Kidney capillary endothelial cell (primary cell): ENCODE results near the gene PCDH10.

Source experiments
- DNase-seq: peaks from one replicate; pipeline ENCODE4 v3.0.0-alpha.2; 2018; ENCODE audit warnings: low spot score

The PCDH10 gene

GRCh38 chr4:133149932-133150471 lies 908 bp downstream of the PCDH10 start:
- DNase-seq = peak; percentile 52

GRCh38 chr4:133150486-133151340 lies 1.6 kb downstream of the PCDH10 start:
- DNase-seq = peak; percentile 12

GRCh38 chr4:133151341-133151690 lies 2.2 kb downstream of the PCDH10 start:
- no peak for DNase-seq

GRCh38 chr4:133151691-133152329 lies 2.7 kb downstream of the PCDH10 start:
- DNase-seq = no peak

- DNase-seq = peak; percentile 21
Observed at GRCh38 chr4:133152330-133152821, 3.3 kb downstream of the PCDH10 start.

GRCh38 chr4:133152831-133153481 lies 3.9 kb downstream of the PCDH10 start:
- peak; percentile 10 for DNase-seq

- peak; percentile 51 for DNase-seq
Observed at GRCh38 chr4:133154725-133155124, 5.6 kb downstream of the PCDH10 start.

- DNase-seq = no peak
Observed at GRCh38 chr4:133156096-133156495, 7.0 kb downstream of the PCDH10 start.

GRCh38 chr4:133156556-133156955 lies 7.5 kb downstream of the PCDH10 start:
- no peak for DNase-seq

- no peak for DNase-seq
Observed at GRCh38 chr4:133157460-133158160, 8.5 kb downstream of the PCDH10 start.

- no peak for DNase-seq
Observed at GRCh38 chr4:133160853-133161252, 11.8 kb downstream of the PCDH10 start.

- DNase-seq = no peak
Observed at GRCh38 chr4:133161570-133162295, 12.6 kb downstream of the PCDH10 start.

GRCh38 chr4:133162941-133163340 lies 13.8 kb downstream of the PCDH10 start:
- DNase-seq = no peak

- DNase-seq = no peak
Observed at GRCh38 chr4:133178956-133179355, 29.9 kb downstream of the PCDH10 start.

- DNase-seq = no peak
Observed at GRCh38 chr4:133186210-133186609, 37.1 kb downstream of the PCDH10 start.

GRCh38 chr4:133186845-133187244 lies 37.8 kb downstream of the PCDH10 start:
- no peak for DNase-seq

GRCh38 chr4:133188433-133189146 lies 39.5 kb downstream of the PCDH10 start:
- DNase-seq = no peak

GRCh38 chr4:133189147-133189517 lies 40.0 kb downstream of the PCDH10 start:
- DNase-seq = no peak

GRCh38 chr4:133190098-133190497 lies 41.0 kb downstream of the PCDH10 start:
- DNase-seq = no peak

- DNase-seq = no peak
Observed at GRCh38 chr4:133208694-133209285, 59.7 kb downstream of the PCDH10 start.
